A549 (cell line): ENCODE results near the gene ZNF133. TPM values are rescaled to one million over a fixed set of nuclear protein-coding genes. Genes with fewer than 3 reads are reported as not detected.
A peak's percentile ranks its signal among the peaks of the same experiment; 100 is the strongest.

Experiments used
- ATAC-seq, 2 experiments: fragments of 200-7000 bp in 1 of 2; fragments of >200 bp in 1 of 2; cut with Nextera tagmentation in 1 of 2; cut with Tn5 transposase in 1 of 2; 3 replicates each; pipeline versions ENCODE4 v1.8.0 to v1.9.1; 2018 to 2020; ENCODE audit warnings: mild to moderate bottlenecking in 1 of 2, moderate library complexity in 1 of 2
- CTCF ChIA-PET: fragments of 300-600 bp; sonication (Branson Sonifier 250); formaldehyde crosslinking; extraction: SDS; loops from one replicate; lab custom pipeline; 2021; ENCODE audit warnings: antibody characterized with exemption, inconsistent platforms; lab: Yijun Ruan, JAX
- POLR2A ChIA-PET: fragments of 350-600 bp; formaldehyde crosslinking; extraction: SDS; loops from one replicate; lab custom pipeline; 2021; ENCODE audit warnings: antibody characterized with exemption, inconsistent platforms; lab: Yijun Ruan, JAX
- DNase-seq, 2 experiments: peaks; one replicate each; pipeline versions ENCODE4 v3.0.0 to v3.0.0-alpha.2; 2011 to 2016; ENCODE audit warnings: low read depth in 1 of 2, low spot score in 1 of 2
- FAIRE-seq: peaks from 2 replicates; lab custom pipeline; 2011; peaks lifted over from hg19 to GRCh38; lab: Jason Lieb, UNC
- H3K27ac ChIP-seq, 2 experiments: fragments of >200 bp; sonication (Bioruptor Twin); formaldehyde crosslinking; 3 replicates each; pipeline ENCODE4 v1.5.1; 2016 to 2017
- H3K4me1 ChIP-seq: fragments of >200 bp; sonication (Bioruptor Twin); formaldehyde crosslinking; 3 replicates; pipeline ENCODE4 v1.6.1; 2016
- H3K4me2 ChIP-seq: fragments of >200 bp; sonication (Bioruptor Twin); formaldehyde crosslinking; 3 replicates; pipeline ENCODE4 v1.6.1; 2016
- H3K4me3 ChIP-seq: fragments of >200 bp; sonication (Bioruptor Twin); formaldehyde crosslinking; 3 replicates; pipeline ENCODE4 v1.5.1; 2016
- H3K9me3 ChIP-seq: fragments of >200 bp; sonication (Bioruptor Twin); formaldehyde crosslinking; 3 replicates; pipeline ENCODE4 v1.6.1; 2016
- ATOH8 ChIP-seq: fragments of 250-450 bp; sonication (Bioruptor Pico); IDR thresholded peaks from 2 replicates; pipeline ENCODE4 v1.5.0; 2020; ENCODE audit warnings: low read depth, mild to moderate bottlenecking, moderate library complexity
- BCL3 ChIP-seq: fragments of >200 bp; sonication (Bioruptor Twin); formaldehyde crosslinking; IDR thresholded peaks from 3 replicates; pipeline ENCODE4 v1.6.1; 2016
- BHLHE40 ChIP-seq: IDR thresholded peaks from 2 replicates; pipeline ENCODE4 v1.6.1; 2012; ENCODE audit warnings: low read depth, low read length, inconsistent platforms
- CHD2 ChIP-seq: fragments of 150-350 bp; IDR thresholded peaks from 2 replicates; pipeline ENCODE4 v1.6.1; 2014; ENCODE audit warnings: low read length; ENCODE audit not compliant: partially characterized antibody
- CHD4 ChIP-seq: fragments of 200-600 bp; sonication (generic); IDR thresholded peaks from 2 replicates; pipeline ENCODE4 v1.6.1; 2016; ENCODE audit warnings: antibody characterized with exemption, mild to moderate bottlenecking, borderline replicate concordance
- EHF ChIP-seq: fragments of 250-450 bp; sonication (Bioruptor Pico); IDR thresholded peaks from 2 replicates; pipeline ENCODE4 v1.5.0; 2020; ENCODE audit warnings: mild to moderate bottlenecking
- FOSB ChIP-seq: fragments of 250-450 bp; sonication (Bioruptor Pico); IDR thresholded peaks from 2 replicates; pipeline ENCODE4 v1.5.0; 2020; ENCODE audit warnings: mild to moderate bottlenecking, moderate library complexity
- FOSL2 ChIP-seq, 2 experiments: fragments of 450-650 bp in 1 of 2; fragments of >200 bp in 1 of 2; sonication (Bioruptor Twin) in 1 of 2; formaldehyde crosslinking; IDR thresholded peaks; 2 replicates each; pipeline versions ENCODE4 v1.5.0 to v1.6.1; 2016 to 2020; ENCODE audit warnings: mild to moderate bottlenecking in 1 of 2, moderate library complexity in 1 of 2
- FOXS1 ChIP-seq: fragments of 250-450 bp; sonication (Bioruptor Pico); IDR thresholded peaks from 2 replicates; pipeline ENCODE4 v1.5.0; 2020; ENCODE audit warnings: mild to moderate bottlenecking, moderate library complexity
- HES2 ChIP-seq: fragments of >200 bp; sonication (Bioruptor Twin); formaldehyde crosslinking; IDR thresholded peaks from 2 replicates; pipeline ENCODE4 v1.6.1; 2016
- HMGXB4 ChIP-seq: fragments of 250-450 bp; sonication (Bioruptor Pico); IDR thresholded peaks from 2 replicates; pipeline ENCODE4 v1.5.0; 2021; ENCODE audit warnings: mild to moderate bottlenecking, moderate library complexity, borderline replicate concordance
- KDM5A ChIP-seq: fragments of 200-600 bp; sonication (generic); IDR thresholded peaks from 2 replicates; pipeline ENCODE4 v1.6.1; 2016; ENCODE audit warnings: antibody characterized with exemption, mild to moderate bottlenecking
- MAX ChIP-seq: IDR thresholded peaks from 2 replicates; pipeline ENCODE4 v1.6.1; 2012
- MAZ ChIP-seq: fragments of 150-350 bp; IDR thresholded peaks from 2 replicates; pipeline ENCODE4 v1.6.1; 2014; ENCODE audit warnings: antibody characterized with exemption, low read depth, low read length, borderline replicate concordance
- NFE2L2 ChIP-seq: fragments of 150-350 bp; conservative IDR thresholded peaks from 2 replicates; pipeline ENCODE4 v1.6.1; 2014; ENCODE audit warnings: low read length
- NPAS2 ChIP-seq: fragments of 250-450 bp; sonication (Bioruptor Pico); IDR thresholded peaks from 2 replicates; pipeline ENCODE4 v1.8.0; 2022; ENCODE audit warnings: mild to moderate bottlenecking, moderate library complexity, borderline replicate concordance
- PBX3 ChIP-seq: IDR thresholded peaks from 2 replicates; pipeline ENCODE4 v1.6.1; 2012
- PHF8 ChIP-seq: fragments of 200-600 bp; sonication (generic); IDR thresholded peaks from 2 replicates; pipeline ENCODE4 v1.6.1; 2016; ENCODE audit warnings: low read depth, mild to moderate bottlenecking, antibody characterized with exemption, moderate library complexity, borderline replicate concordance
- POLR2A ChIP-seq: IDR thresholded peaks from 2 replicates; pipeline ENCODE4 v1.6.1; 2012; ENCODE audit warnings: mild to moderate bottlenecking, low read length
- POLR2AphosphoS2 ChIP-seq: conservative IDR thresholded peaks from 2 replicates; pipeline ENCODE4 v1.6.1; 2012; ENCODE audit warnings: low read length, improper control_type of control experiment, inconsistent platforms
- RAD21 ChIP-seq, 2 experiments: fragments of >200 bp in 1 of 2; sonication (Bioruptor Twin) in 1 of 2; formaldehyde crosslinking in 1 of 2; IDR thresholded peaks in 1 of 2; conservative IDR thresholded peaks in 1 of 2; 2 replicates in 1 of 2; 3 replicates in 1 of 2; pipeline ENCODE4 v1.6.1; 2012 to 2018; ENCODE audit warnings: inconsistent platforms in 1 of 2
- SMC3 ChIP-seq: fragments of >200 bp; sonication (Bioruptor Twin); formaldehyde crosslinking; IDR thresholded peaks from 3 replicates; pipeline ENCODE4 v1.6.1; 2018; ENCODE audit warnings: inconsistent platforms
- SREBF2 ChIP-seq: fragments of 450-650 bp; IDR thresholded peaks from 2 replicates; pipeline ENCODE4 v1.6.1; 2014; ENCODE audit warnings: mild to moderate bottlenecking, moderate library complexity
- TFCP2L1 ChIP-seq: fragments of 250-450 bp; sonication (Bioruptor Pico); IDR thresholded peaks from 2 replicates; pipeline ENCODE4 v1.5.0; 2021; ENCODE audit warnings: mild to moderate bottlenecking
- TP53 ChIP-seq: fragments of 250-450 bp; sonication (Bioruptor Pico); IDR thresholded peaks from 2 replicates; pipeline ENCODE4 v1.5.0; 2021; ENCODE audit warnings: mild to moderate bottlenecking, moderate library complexity
- USF2 ChIP-seq: fragments of 450-650 bp; IDR thresholded peaks from 2 replicates; pipeline ENCODE4 v1.6.1; 2014; ENCODE audit warnings: antibody characterized with exemption
- ZFP36 ChIP-seq: fragments of 450-650 bp; IDR thresholded peaks from 2 replicates; pipeline ENCODE4 v1.6.1; 2014; ENCODE audit warnings: borderline replicate concordance; ENCODE audit not compliant: partially characterized antibody
- ZNF302 ChIP-seq: fragments of 250-450 bp; sonication (Bioruptor Pico); IDR thresholded peaks from 2 replicates; pipeline ENCODE4 v1.9.0; 2021; ENCODE audit warnings: inconsistent platforms, mild to moderate bottlenecking, moderate library complexity
- ZSCAN20 ChIP-seq: fragments of 250-450 bp; sonication (Bioruptor Pico); IDR thresholded peaks from 2 replicates; pipeline ENCODE4 v1.8.0; 2022; ENCODE audit warnings: mild to moderate bottlenecking, moderate library complexity
- WGBS: methylation state at CpG from one replicate; pipeline ENCODE4 v1.1.6; 2017; ENCODE audit errors: missing lambda C conversion rate; 5-methylcytosine and 5-hydroxymethylcytosine counted together
- polyA plus RNA-seq, 4 experiments: library from polyadenylated mRNA; depleted of rRNA in 3 of 4; stranded (reverse); fragments of >200 nt; fragmentation: RNase III in 1 of 4; extraction: RNeasy Plus Mini Kit Qiagen cat#74134 plus additional on column Dnase treatment in 1 of 4; gene quantifications; 2 replicates in 3 of 4; 3 replicates in 1 of 4; pipeline ENCODE4 v1.2.3, GENCODE V29; 2011 to 2017

Gene ZNF133
- polyA plus RNA-seq, 2 of the 4 experiments (the other 2 are of a cell fraction), result 9.8 to 11.6 TPM

GRCh38 chr20:18359854-18360253 lies 71.5 kb downstream of the ZNF133 start:
- H3K4me2 ChIP-seq, result no peak overlapping the region
- 74% methylated on average over 1 of the region's 1 CpG for WGBS
- DNase-seq (no peak), ATAC-seq (0 out of 6 replicates have a peak, but pooled peaks of 1 of the 2 experiments have one; percentile 27)
- no peaks in the 10 kb centered on the region for H3K4me1 ChIP-seq
- H3K9me3 ChIP-seq, result peaks cover 4% of the 10 kb centered on the region; the same call in 1 of the 3 replicates
- CTCF ChIA-PET, result no interaction called here
- POLR2A ChIA-PET, result no interaction called here
- no peak for TF ChIP-seq CHD4
- TF ChIP-seq KDM5A, result no peak
- TF ChIP-seq HES2, result no peak
- no peak for TF ChIP-seq POLR2AphosphoS2
- no peak for TF ChIP-seq NFE2L2
- no peak for TF ChIP-seq BCL3
- TF ChIP-seq SMC3, result no peak
- TF ChIP-seq ZSCAN20 (CRISPR knock-in tag), result no peak
- TF ChIP-seq EHF (CRISPR knock-in tag), result no peak
- no peak for TF ChIP-seq CHD2
- TF ChIP-seq RAD21 (conservative IDR thresholded peaks at IDR 0.05 in 1 of 2, IDR thresholded peaks at IDR 0.05 in 1 of 2), result no peak
- TF ChIP-seq ZNF302 (CRISPR knock-in tag), result no peak
- TF ChIP-seq HMGXB4 (CRISPR knock-in tag), result no peak
- no peak for TF ChIP-seq MAX
- no peak for TF ChIP-seq ZFP36
- no peak for TF ChIP-seq BHLHE40
- TF ChIP-seq, all 56 proteins: peak for 0
- Histone ChIP-seq H3K4me3 (no peak overlapping the region), H3K27ac (no peak overlapping the region)
- no peak for FAIRE-seq

GRCh38 chr20:18360635-18361034 lies 72.3 kb downstream of the ZNF133 start:
- no peaks in the 10 kb centered on the region for H3K4me1 ChIP-seq
- TF ChIP-seq FOXS1 (CRISPR knock-in tag), result no peak
- TF ChIP-seq TP53 (CRISPR knock-in tag), result no peak
- no peak for TF ChIP-seq CHD4
- no peak for TF ChIP-seq MAZ
- H3K4me3 ChIP-seq, result no peak overlapping the region
- FAIRE-seq, result no peak
- H3K9me3 ChIP-seq, result no peaks in the 10 kb centered on the region; the same call in 2 of the 3 replicates
- no peak overlapping the region for H3K4me2 ChIP-seq
- ATAC-seq, result no peak
- DNase-seq, result no peak
- WGBS, result 18% methylated on average over 1 of the region's 1 CpG
- ChIA-PET POLR2A (no interaction called here), CTCF (no interaction called here)
- no peak overlapping the region for H3K27ac ChIP-seq

GRCh38 chr20:18361678-18362077 lies 73.4 kb downstream of the ZNF133 start:
- H3K27ac ChIP-seq, result no peak overlapping the region
- ChIA-PET POLR2A (no interaction called here), CTCF (no interaction called here)
- FAIRE-seq (peak; percentile 49), ATAC-seq (no peak), DNase-seq (no peak)
- WGBS, result 87% methylated on average over 1 of the region's 1 CpG
- H3K4me3 ChIP-seq, result no peak overlapping the region
- no peaks in the 10 kb centered on the region for H3K4me1 ChIP-seq
- H3K9me3 ChIP-seq, result no peaks in the 10 kb centered on the region
- H3K4me2 ChIP-seq, result no peak overlapping the region
- TF ChIP-seq TFCP2L1 (CRISPR knock-in tag), result no peak
- TF ChIP-seq PBX3, result no peak
- no peak for TF ChIP-seq FOSB (CRISPR knock-in tag)
- no peak for TF ChIP-seq TP53 (CRISPR knock-in tag)
- TF ChIP-seq USF2, result no peak
- no peak for TF ChIP-seq PHF8
- TF ChIP-seq FOSL2 (IDR thresholded peaks at IDR 0.05), result no peak
- TF ChIP-seq FOSL2 (CRISPR knock-in tag; IDR thresholded peaks at IDR 0.05), result no peak
- no peak for TF ChIP-seq ZSCAN20 (CRISPR knock-in tag)
- no peak for TF ChIP-seq ATOH8
- TF ChIP-seq SREBF2, result no peak
- no peak for TF ChIP-seq NPAS2 (CRISPR knock-in tag)
- TF ChIP-seq BHLHE40, result no peak
- no peak for TF ChIP-seq POLR2AphosphoS2
- no peak for TF ChIP-seq POLR2A
